ENCODE data around the gene SPRY4.
"Not testable (repeated sequence)": the region's sequence is repeated elsewhere in the genome, so short reads cannot be mapped to it uniquely, and the experiment has no call there.

DNA sequence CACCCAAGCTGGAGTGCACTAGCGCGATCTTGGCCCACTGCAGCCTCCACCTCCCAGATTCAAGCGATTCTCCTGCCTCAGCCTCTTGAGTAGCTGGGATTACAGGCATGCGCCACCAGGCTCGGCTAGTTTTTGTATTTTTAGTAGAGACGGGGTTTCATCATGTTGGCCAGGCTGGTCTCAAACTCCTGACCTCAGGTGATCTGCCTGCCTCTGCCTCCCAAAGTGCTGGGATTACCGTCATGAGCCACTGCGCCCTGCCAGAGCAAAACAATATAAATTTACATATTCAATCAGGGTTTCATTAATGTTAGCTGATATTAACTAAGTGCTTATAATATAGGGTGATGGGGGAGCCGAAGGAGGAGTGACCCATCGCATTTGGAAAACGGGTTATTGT, 37.4 kb upstream of the SPRY4 start:
- TF ChIP-seq POLR2A (IDR thresholded peaks at IDR 0.05): not testable (repeated sequence)
- TF ChIP-seq, protein P1, sequence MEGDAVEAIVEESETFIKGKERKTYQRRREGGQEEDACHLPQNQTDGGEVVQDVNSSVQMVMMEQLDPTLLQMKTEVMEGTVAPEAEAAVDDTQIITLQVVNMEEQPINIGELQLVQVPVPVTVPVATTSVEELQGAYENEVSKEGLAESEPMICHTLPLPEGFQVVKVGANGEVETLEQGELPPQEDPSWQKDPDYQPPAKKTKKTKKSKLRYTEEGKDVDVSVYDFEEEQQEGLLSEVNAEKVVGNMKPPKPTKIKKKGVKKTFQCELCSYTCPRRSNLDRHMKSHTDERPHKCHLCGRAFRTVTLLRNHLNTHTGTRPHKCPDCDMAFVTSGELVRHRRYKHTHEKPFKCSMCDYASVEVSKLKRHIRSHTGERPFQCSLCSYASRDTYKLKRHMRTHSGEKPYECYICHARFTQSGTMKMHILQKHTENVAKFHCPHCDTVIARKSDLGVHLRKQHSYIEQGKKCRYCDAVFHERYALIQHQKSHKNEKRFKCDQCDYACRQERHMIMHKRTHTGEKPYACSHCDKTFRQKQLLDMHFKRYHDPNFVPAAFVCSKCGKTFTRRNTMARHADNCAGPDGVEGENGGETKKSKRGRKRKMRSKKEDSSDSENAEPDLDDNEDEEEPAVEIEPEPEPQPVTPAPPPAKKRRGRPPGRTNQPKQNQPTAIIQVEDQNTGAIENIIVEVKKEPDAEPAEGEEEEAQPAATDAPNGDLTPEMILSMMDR (IDR thresholded peaks at IDR 0.05): not testable (repeated sequence)

Data from upper lobe of left lung (tissue), 4 donors.